ENCODE results near the gene STRIP1. TPM values are rescaled to one million over a fixed set of nuclear protein-coding genes. Genes with fewer than 3 reads are reported as not detected.

STRIP1 gene
- polyA plus RNA-seq, 1 donor = 30.6 TPM

- DNase-seq = no peak
Observed at GRCh38 chr1:110098222-110099026, 64.0 kb downstream of the STRIP1 start.

- no peak for DNase-seq
Observed at GRCh38 chr1:110100335-110100734, 65.9 kb downstream of the STRIP1 start.

DNA sequence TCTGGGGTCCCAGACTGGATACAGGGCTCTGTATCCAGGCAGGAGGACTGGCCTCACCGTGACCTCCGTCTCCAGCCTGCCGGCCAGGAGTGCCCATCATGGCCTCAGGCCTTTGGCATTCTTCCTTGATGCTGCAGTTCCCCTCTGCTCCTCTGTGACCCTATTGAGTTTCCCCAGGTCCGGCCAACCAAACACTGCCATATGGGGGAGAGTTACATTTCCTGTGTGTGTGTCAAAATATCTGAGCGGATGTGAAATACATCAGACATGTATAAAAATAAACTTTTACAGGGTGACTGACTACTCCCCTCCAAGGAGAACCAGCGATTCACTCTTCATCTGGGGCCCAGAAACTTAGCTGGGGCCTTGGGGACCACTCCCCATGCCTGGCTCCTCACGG, 67.7 kb downstream of the STRIP1 start:
- DNase-seq = no peak

Other genes with a start within 250 kb of the STRIP1 start
- 14.4 TPM for gene CSF1, start 123.8 kb upstream of the STRIP1 start, polyA plus RNA-seq (ENCODE audit: insufficient read length)
- 40.8 TPM for gene AHCYL1, start 49.9 kb upstream of the STRIP1 start, polyA plus RNA-seq (ENCODE audit: insufficient read length)
- not detected for gene ALX3, start 36.0 kb downstream of the STRIP1 start, polyA plus RNA-seq (ENCODE audit: insufficient read length)
- gene UBL4B, start 77.8 kb downstream of the STRIP1 start, polyA plus RNA-seq (ENCODE audit: insufficient read length) = not detected
- gene SLC6A17, start 115.9 kb downstream of the STRIP1 start, polyA plus RNA-seq (ENCODE audit: insufficient read length) = 0.83 TPM
- 9.2 TPM for gene KCNC4, start 175.7 kb downstream of the STRIP1 start, polyA plus RNA-seq (ENCODE audit: insufficient read length)